ENCODE measurements around the gene ZNF236. TPM values are rescaled to one million over a fixed set of nuclear protein-coding genes. Genes with fewer than 3 reads are reported as not detected.

The ZNF236 gene
- total and polyA plus RNA-seq, 2 donors (not counting 1 experiment from before 2014, with no cell fraction given) = 2.9 to 8.4 TPM

DNA sequence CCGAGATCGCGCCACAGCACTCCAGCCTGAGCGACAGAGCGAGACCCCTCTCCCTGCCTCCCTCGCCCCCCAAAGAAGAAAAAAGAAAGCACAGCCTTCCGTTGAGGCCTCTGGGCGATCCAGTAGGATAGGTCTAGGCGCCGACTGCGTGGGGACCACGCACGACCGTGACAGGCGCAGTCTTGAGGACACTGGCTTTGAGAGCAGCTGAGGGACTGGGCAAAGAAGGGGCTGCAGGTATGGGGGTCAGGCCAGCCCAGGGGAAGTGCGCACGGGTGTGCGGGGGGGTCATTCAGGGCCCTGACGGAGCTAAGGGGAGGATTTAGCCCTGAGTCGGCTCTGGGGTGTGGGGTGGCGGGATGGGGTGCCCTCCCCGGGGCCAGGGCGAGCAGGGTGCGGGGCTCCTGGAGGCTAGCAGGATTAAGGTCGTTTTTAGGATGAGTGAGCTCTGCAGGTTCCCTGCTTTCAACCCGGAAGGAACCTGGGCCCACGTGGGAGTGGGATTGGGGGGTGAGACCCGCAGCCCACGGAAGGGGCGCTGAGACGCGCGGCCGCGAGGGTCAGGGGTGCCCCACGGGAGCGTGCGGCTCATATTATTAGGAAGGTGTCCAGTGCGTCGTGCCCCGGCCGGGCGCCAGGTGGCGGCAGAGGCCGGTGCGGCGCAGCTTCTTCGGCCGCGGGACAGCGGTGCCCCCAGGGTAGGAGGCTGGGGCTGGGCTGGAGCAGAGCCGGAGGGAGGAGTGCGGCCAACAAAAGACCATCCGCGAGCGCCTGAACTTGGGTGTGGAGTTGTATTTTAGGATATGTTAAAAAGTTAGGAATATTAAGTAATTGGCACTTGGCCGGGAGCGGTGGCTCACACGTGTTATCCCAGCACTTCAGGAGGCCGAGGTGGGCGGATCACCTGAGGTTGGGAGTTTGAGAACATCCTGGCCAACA lies 20.5 kb upstream of the ZNF236 start:
- Histone ChIP-seq H3K36me3 (ENCODE audit: control insufficient read depth, insufficient read depth, low read length) (no peaks in the 10 kb centered on the region), H3K27ac (ENCODE audit: insufficient read depth, low read length) (no peak overlapping the region), H3K27me3 (ENCODE audit: control insufficient read depth, insufficient read depth, low read length) (no peaks in the 10 kb centered on the region), H3K4me1 (ENCODE audit: control insufficient read depth, extremely low read depth, insufficient read depth, low read length) (no peaks in the 10 kb centered on the region), H3K4me2 (ENCODE audit: extremely low read depth, insufficient read depth, low read length) (peak overlapping the region; percentile 90), H3K4me3 (replicated peaks in 1 of 4; ENCODE audit: control extremely low read depth in 1 of 4, insufficient read depth in 1 of 4, low read depth in 3 of 4, low read length in 4 of 4) (peak overlapping the region in 3 of 4 experiments; percentile 33 to 45 (median 38)), H3K79me2 (ENCODE audit: control insufficient read depth, insufficient read depth, low read length) (no peaks in the 10 kb centered on the region), H4K20me1 (ENCODE audit: control insufficient read depth, extremely low read depth, insufficient read depth, low read length) (no peaks in the 10 kb centered on the region), H2AFZ (ENCODE audit: low read length) (peak overlapping the region; percentile 74), H3K9me3 (ENCODE audit: control insufficient read depth, insufficient read depth, low read depth, low read length) (no peaks in the 10 kb centered on the region), H3K9ac (ENCODE audit: insufficient read depth, low read length) (peak overlapping the region; percentile 23)
- DNase-seq (ENCODE audit: low read depth in 2 of 2) = peak; percentile 35 to 40
- TF ChIP-seq EZH2 (IDR thresholded peaks at IDR 0.05; ENCODE audit: low read length, missing control alignments) = no peak
- TF ChIP-seq, protein P1, sequence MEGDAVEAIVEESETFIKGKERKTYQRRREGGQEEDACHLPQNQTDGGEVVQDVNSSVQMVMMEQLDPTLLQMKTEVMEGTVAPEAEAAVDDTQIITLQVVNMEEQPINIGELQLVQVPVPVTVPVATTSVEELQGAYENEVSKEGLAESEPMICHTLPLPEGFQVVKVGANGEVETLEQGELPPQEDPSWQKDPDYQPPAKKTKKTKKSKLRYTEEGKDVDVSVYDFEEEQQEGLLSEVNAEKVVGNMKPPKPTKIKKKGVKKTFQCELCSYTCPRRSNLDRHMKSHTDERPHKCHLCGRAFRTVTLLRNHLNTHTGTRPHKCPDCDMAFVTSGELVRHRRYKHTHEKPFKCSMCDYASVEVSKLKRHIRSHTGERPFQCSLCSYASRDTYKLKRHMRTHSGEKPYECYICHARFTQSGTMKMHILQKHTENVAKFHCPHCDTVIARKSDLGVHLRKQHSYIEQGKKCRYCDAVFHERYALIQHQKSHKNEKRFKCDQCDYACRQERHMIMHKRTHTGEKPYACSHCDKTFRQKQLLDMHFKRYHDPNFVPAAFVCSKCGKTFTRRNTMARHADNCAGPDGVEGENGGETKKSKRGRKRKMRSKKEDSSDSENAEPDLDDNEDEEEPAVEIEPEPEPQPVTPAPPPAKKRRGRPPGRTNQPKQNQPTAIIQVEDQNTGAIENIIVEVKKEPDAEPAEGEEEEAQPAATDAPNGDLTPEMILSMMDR (conservative IDR thresholded peaks at IDR 0.05 in 1 of 2, IDR thresholded peaks at IDR 0.05 in 1 of 2; ENCODE audit: low read depth in 1 of 2, low read length in 2 of 2) = peak; percentile 70 to 90

DNA sequence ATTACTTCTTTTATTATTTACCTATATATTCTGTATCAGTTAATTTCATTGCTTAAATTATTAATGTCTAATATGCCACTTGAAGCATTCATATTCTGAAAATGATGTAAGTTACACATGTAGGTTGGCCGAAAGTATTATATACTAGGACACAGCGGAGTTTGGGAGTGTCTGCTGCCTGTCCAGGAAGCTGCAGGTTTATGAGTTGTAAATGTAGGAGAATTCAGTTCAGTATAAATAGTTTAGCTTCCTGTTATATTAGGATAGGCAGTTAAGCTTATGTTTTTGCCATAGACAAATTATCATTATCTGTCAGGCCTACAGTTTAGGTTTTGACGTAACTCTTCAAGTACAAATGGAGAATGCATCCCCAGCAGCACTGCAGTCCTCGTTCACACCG lies 18.9 kb upstream of the ZNF236 start:
- TF ChIP-seq, protein P1 (conservative IDR thresholded peaks at IDR 0.05 in 1 of 2, IDR thresholded peaks at IDR 0.05 in 1 of 2; ENCODE audit: low read depth in 1 of 2, low read length in 2 of 2) = no peak
- no peak for TF ChIP-seq EZH2 (IDR thresholded peaks at IDR 0.05; ENCODE audit: low read length, missing control alignments)
- DNase-seq (ENCODE audit: low read depth in 2 of 2) = no peak
- Histone ChIP-seq H3K4me1 (ENCODE audit: control insufficient read depth, extremely low read depth, insufficient read depth, low read length) (no peaks in the 10 kb centered on the region), H4K20me1 (ENCODE audit: control insufficient read depth, extremely low read depth, insufficient read depth, low read length) (no peaks in the 10 kb centered on the region), H3K9me3 (ENCODE audit: control insufficient read depth, insufficient read depth, low read depth, low read length) (no peaks in the 10 kb centered on the region), H3K9ac (ENCODE audit: insufficient read depth, low read length) (no peak overlapping the region), H3K36me3 (ENCODE audit: control insufficient read depth, insufficient read depth, low read length) (no peaks in the 10 kb centered on the region), H3K4me3 (replicated peaks in 1 of 4; ENCODE audit: control extremely low read depth in 1 of 4, insufficient read depth in 1 of 4, low read depth in 3 of 4, low read length in 4 of 4) (peak overlapping the region in 1 of 4 experiments; percentile 40), H3K27me3 (ENCODE audit: control insufficient read depth, insufficient read depth, low read length) (no peaks in the 10 kb centered on the region), H2AFZ (ENCODE audit: low read length) (peak overlapping the region; percentile 73), H3K79me2 (ENCODE audit: control insufficient read depth, insufficient read depth, low read length) (no peaks in the 10 kb centered on the region), H3K27ac (ENCODE audit: insufficient read depth, low read length) (no peak overlapping the region), H3K4me2 (ENCODE audit: extremely low read depth, insufficient read depth, low read length) (peak overlapping the region; percentile 54)

DNA sequence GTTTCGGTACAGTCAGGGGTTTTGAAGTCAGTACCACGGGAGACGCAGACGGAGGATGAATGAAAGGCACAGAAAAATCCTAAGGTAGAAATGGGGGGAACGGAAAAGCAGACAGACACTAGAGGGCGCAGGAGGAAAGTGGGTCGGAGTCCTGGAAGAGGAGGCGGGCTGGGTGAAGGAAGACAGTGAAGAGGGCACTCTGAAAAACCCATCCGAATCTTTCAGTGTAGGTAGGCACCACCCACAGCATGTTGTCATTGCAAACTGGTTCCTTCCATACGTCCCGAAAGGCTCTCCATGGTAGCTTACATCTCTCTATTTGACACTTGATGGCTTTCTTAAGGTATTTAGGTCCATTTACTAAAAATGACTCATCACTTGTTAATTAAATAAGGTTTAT lies 18.5 kb upstream of the ZNF236 start:
- no peaks in the 10 kb centered on the region for H3K9me3 ChIP-seq (ENCODE audit: control insufficient read depth, insufficient read depth, low read depth, low read length)
- no peaks in the 10 kb centered on the region for H3K36me3 ChIP-seq (ENCODE audit: control insufficient read depth, insufficient read depth, low read length)
- H3K9ac ChIP-seq (ENCODE audit: insufficient read depth, low read length) = no peak overlapping the region
- TF ChIP-seq EZH2 (IDR thresholded peaks at IDR 0.05; ENCODE audit: low read length, missing control alignments) = no peak
- TF ChIP-seq, protein P1 (conservative IDR thresholded peaks at IDR 0.05 in 1 of 2, IDR thresholded peaks at IDR 0.05 in 1 of 2; ENCODE audit: low read depth in 1 of 2, low read length in 2 of 2) = peak; percentile 85 to 94
- H3K4me2 ChIP-seq (ENCODE audit: extremely low read depth, insufficient read depth, low read length) = peak overlapping the region; percentile 54
- H3K4me3 ChIP-seq (replicated peaks in 1 of 4; ENCODE audit: control extremely low read depth in 1 of 4, insufficient read depth in 1 of 4, low read depth in 3 of 4, low read length in 4 of 4) = peak overlapping the region in 1 of 4 experiments; percentile 40
- H2AFZ ChIP-seq (ENCODE audit: low read length) = peak overlapping the region; percentile 73
- no peaks in the 10 kb centered on the region for H3K4me1 ChIP-seq (ENCODE audit: control insufficient read depth, extremely low read depth, insufficient read depth, low read length)
- H3K79me2 ChIP-seq (ENCODE audit: control insufficient read depth, insufficient read depth, low read length) = no peaks in the 10 kb centered on the region
- H3K27me3 ChIP-seq (ENCODE audit: control insufficient read depth, insufficient read depth, low read length) = no peaks in the 10 kb centered on the region
- no peak overlapping the region for H3K27ac ChIP-seq (ENCODE audit: insufficient read depth, low read length)
- DNase-seq (ENCODE audit: low read depth in 2 of 2) = peak; percentile 40 to 55
- no peaks in the 10 kb centered on the region for H4K20me1 ChIP-seq (ENCODE audit: control insufficient read depth, extremely low read depth, insufficient read depth, low read length)

All from fibroblast of lung (primary cell).